ENCODE measurements around the gene HDAC9.

The HDAC9 gene

DNA sequence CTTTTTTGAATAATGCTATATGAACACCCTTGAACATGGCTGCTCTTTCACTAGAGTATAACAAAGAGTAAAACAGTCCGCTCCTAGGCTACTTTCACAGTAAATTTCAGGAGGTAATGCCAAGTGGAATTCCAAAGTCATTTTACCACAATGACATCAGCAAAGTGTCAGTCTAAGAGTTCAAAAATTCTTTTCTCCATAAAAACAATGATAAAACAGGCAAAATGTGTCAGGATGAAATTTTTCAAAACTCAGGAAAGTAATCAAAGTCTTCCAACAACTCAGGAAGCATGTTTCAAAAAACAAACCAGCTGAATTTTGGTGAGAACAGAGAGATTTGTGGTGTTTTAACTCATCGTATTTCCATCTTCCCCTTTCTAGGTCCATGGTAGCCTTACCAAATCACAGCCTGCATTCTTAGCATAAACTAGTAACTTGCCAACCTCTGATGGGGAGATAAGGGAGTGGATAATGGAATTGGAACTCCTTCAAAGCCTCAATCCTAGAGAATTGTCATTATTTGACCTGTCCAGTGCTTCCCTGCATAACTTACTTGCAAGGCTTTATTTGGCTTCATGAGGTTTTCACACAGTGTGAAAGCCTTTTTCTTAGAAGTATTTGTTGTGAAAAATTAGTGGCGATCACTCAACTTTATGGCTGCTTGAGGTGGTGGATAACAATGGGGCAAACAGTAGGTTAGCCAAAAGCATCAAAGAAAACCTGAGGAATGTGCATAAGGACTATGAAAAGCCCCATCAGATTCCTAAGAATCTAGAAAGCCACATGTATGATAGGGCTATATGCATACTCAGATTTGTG lies 302.7 kb downstream of the HDAC9 start:
- no peak for DNase-seq

DNA sequence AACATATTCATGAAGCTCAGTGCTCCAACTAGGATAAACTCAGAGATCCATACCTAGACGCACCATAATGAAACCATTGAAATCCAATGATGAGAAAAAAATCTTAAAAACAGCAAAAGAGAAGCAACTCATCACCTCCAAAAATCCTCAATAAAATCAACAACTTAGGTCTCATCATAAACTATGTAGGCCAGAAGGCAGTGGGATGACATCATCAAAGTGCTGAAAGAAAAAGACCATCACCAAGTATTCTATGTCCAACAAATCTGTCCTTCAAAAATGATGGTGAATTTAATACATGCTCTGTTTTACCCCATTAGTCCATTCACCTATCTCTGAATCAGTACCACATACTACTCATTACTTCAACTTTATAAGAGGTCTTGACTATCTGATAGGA lies 304.4 kb downstream of the HDAC9 start:
- no peak for DNase-seq

DNA sequence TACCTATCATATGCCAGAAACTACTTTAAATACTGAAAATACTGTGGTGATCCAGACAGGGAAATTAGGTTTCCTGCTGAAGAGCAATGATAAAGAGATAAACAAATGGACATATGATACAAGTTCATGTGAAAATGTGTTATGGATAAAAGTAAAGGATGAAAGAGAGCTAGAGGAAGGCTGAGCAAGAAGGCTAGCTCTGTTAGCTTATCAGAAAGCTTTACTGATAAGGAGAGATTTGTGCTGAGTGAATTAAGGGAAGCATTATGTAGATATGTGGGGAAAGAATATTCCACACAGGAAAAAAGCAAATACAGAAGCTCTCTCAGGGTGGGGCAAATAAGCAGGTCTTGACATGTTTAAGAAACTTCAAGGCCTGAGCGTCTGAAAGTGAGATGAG lies 308.4 kb downstream of the HDAC9 start:
- no peak for DNase-seq

DNA sequence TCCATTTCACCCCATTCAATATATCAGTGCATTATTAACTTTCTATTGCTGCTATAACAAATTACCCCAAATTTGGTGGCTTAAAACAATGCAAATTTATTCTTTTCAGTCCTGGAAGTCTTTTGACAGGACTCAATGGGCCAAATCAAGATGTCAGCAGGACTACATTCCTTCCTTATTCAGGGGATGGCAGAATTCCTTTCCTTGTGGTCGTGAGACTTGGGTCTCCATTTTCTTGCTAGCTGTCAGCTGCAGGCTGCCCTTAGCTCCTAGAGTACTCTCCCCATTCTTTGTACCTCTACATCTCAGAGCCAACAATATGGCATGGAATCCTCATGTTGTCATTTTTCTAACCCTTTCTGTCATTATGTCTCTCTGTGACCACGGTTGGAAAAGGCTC lies 310.6 kb downstream of the HDAC9 start:
- DNase-seq: no peak

DNA sequence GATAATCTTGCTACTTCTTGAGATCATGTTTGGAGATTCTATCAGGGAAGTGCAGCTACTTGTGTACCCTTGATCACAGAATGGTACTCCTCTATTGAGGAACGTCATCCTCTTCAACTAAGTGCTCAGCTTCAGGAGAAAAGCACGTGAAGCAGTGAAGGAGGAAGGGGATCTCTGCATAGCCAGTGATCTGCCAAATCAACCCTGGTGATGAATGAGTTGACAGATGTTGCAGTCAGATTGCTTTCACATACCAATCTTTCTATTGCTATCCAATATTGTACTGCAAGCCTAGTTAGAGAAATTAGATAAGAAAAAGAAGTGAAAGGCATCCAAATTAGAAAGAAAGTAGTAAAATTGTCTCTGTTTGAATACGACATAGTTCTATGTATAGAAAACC lies 312.5 kb downstream of the HDAC9 start:
- no peak for DNase-seq

DNA sequence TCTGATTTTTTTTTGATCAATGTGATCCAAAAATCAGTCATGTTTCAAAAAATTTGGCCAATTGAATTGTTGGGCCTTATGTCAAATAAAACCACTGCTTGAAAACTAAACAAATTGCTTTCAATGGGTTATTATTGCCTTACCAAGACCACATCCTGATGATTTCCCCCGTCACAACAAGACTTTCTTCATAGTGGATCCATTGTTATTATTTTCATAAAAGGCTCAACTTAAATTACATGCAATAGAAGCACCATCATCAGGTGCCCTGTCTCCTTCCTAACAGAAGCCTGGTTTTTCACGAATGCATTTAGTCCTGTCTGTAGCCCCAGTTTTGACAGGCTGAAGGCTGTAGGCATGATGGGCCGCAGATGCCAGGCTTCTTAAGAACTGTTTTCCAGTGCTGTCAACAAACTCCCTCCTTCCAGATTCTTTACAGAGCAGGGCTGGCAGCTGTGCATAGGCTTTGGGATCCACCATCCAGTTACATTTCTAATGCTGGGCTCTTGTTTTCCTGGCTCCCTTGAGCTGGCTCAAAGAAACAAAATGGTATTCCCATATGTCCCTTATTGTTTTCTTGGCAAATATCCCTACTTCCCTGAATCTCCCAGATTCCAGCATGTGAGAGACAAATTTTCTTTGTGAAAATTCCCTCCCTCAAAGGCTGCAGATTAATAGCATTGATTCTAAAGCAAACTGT lies 319.9 kb downstream of the HDAC9 start:
- DNase-seq: no peak

DNA sequence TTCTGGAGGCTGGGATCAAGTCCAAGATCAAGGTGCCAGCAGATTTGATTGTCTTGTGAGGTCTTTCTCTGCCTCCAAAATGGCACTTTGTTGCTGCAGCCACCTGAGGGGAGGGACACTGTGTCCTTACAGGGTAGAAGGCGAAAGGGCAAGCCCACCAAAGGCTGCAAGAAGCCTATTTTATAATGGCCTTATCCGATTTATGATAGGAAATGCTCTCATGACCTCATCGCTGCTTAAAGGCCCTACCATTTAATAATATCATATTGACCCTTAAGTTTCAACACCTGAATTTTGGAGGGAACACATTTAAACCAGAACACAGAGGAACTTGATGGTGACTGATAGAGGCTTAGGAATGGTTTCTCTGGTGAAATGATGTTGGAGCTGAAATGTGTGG lies 325.4 kb downstream of the HDAC9 start:
- no peak for DNase-seq

DNA sequence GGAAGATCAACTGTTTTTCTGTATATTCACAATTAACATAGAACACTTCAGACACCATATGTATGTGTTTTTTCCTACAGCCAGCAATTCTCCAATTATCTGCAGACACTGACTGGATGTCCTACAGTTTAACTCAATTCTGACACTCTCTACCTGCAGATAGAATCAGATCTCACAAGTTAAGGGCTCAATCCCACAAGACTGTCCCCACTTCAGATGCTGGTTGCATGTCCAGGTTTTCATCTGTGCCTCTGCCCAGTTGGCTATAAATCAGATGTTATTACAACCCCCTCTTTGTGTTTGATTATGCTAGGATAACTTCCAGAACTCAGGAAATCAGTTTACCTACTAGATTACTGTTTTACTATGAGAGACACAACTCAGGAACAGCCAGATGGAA lies 326.0 kb downstream of the HDAC9 start:
- no peak for DNase-seq

DNA sequence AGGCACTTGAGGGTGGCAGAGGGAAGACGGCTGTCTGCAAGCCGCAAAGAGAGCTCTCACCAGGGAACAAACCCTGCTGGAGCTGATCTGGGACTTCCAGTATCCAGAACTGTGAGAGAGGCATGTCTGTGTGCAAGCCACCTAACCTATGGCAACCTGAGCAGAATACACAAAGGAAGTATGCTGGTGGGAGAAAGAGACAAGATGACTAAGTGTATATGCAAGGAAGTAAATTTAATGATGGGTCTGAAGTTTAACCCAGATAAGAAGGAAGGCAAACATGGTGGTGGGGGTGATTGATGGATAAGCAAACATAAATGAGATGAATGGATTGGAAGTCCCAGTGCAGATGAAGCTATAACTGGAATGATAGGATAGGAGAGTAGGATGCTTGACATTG lies 328.6 kb downstream of the HDAC9 start:
- DNase-seq: no peak

DNA sequence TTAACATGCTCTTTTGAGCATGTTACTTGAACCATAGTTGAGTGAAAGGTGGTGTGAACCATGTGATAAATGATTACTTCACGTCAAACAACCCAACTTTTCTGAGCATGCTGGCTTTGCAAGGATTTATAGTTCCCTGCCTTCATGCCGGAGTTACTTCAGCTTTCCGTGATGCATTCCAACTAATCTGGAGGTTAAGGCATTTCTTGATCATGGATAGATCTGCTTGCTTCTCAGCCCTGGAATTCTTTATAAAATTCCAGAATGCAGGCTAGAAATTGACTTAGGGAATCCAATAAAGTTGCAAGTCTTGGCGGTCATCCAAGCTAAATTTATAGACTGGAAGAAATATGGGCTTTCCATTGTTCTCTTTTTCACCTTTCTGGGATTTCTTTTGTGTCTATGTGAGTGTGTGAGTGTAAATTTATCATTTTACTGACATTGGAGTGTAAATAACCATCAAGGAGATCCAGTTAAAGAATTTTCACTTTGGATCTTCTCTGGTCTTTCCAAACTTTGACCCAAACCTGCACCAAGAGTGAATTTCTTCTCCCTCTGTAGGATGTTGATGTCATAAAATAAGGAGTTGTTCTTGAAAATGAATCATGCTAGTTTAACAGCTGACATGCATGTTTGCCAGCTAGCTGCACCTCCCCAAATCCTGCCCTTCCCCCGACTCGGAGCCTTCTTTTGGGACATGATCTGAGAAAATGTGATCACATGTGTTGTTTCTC lies 332.9 kb downstream of the HDAC9 start:
- DNase-seq: no peak

DNA sequence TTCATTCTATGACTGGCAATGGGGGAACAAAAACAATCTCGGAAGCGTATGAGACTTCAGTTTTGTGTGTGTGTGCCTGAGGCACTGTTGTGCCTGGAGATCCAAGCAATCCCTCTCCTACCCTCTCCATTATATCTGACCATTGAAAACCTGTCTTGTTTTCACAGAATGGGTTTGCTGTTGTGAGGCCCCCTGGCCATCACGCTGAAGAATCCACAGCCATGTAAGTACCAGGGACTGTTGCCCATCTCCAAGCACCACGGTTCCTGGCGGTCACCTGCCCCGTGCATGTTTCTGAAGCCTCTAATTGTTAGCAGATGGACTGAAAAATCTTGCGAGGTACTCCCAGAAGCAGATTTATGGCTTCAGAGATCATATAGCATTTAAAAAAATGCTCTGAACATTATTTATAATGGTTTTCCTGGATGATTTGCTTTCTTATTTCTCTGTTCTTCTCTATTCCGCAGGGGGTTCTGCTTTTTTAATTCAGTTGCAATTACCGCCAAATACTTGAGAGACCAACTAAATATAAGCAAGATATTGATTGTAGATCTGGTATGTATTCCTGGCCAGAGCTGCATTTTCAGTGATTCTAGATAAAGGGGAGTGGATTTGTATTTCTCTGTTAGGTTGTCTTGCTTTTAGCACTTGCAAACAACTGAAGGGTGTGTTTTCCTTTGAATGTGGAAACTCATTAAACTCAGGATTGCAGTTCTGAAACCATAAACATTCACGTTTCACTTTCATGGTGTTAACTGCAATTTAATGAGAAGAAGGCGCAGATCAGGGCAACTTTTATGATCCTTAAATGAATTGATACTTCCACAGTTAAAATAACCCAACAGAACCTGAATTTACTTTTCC lies 333.7 kb downstream of the HDAC9 start:
- no peak for DNase-seq

DNA sequence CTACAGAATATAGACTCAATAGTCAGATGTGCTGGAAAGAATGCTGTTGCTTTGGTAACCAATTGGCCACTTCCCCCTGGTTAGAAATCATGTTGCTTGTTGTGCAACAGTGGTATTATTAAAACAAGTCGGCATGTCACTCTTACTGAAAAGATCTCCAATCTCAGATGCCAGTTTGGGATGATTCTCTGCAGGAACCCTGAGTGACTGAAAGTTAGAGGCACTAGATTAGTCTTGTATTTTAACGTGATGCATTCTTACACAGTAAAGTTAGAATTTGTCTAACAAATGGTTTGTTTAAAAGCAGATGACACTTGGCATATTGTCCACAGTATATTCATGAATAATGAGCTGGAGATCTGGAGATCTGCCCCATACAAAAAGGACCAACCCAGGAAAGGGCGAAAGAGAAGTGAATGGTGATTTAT lies 334.3 kb downstream of the HDAC9 start:
- DNase-seq: no peak

DNA sequence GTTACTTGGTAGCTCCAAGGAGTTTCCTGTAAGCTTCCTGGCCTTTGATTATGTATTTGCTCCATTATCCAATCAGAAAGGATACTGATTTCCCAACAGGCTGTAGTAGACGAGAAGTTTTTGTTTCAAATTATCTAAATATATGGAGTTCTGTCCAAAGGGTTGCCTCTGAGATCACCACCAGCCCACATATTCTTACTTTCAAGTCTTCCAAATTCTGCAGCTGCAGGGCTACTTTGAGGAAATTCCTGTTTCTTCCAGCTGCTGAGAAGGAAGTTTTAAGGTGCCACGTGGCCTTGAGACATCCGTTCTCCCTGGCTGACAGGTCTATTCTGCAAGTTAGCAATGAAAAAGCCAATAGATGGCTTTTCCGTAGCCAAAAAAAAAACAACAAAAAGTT lies 335.9 kb downstream of the HDAC9 start:
- DNase-seq: no peak

DNA sequence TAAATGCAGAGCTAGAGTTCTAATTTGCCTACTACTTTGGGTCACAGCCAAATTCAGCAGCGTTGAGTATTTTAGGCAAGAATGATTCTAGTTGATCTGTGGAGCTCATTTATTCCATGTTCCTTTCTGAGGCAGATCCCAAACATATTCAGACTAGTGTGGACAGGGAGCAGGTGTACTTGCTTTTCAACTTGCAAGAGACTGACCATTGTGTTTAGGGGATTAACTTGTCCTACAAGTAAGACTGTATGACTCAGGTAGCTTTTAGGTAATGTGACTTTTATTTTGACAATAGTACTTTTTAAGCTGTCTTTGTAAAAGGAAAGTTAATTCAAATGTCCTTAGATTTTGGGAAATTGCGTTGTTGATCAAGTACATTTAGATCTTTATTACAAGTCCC lies 336.4 kb downstream of the HDAC9 start:
- no peak for DNase-seq

DNA sequence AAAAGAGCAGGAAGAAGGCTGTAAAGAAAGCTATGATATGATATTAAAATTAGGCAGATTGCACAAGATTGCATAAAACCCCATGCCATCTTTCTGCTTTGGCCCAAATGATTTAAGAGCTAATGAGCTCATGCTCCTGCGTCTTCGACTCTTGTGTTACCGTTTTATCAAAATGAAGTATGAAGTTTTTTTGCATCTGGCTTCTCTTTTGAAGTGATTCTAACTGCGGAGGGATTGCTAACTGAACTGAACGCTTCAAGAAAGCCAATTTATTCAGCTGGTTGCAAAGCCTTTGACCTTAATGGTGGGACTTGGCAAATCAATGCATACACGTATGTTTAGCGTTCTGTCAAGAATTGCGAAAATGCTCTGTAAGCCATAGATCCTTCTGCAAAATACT lies 339.0 kb downstream of the HDAC9 start:
- no peak for DNase-seq

DNA sequence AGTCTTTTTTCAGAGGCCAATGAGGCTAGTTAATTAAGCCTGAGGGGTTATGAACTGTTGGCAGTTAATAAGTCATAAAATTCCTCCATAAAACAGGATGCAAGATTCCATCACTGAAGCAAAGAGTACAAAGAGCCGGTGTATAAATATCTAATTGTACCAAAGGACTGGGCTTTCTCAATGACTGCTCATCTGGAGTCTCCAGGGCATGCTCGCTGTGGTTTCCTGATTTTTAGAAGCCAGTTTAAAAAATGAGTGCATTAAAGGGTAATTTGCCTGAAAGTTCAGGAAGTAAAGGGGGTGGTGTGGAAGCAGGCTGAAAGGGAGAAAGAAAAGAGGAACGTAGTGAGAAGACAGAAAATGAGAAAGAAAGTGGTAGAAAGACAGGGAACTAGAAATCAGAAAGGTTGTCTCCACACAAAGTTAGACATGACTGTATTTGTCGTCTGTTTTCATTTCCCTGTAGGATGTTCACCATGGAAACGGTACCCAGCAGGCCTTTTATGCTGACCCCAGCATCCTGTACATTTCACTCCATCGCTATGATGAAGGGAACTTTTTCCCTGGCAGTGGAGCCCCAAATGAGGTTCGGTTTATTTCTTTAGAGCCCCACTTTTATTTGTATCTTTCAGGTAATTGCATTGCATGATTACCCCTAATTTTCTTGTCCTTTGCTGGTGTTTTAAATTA lies 339.6 kb downstream of the HDAC9 start:
- DNase-seq: no peak

DNA sequence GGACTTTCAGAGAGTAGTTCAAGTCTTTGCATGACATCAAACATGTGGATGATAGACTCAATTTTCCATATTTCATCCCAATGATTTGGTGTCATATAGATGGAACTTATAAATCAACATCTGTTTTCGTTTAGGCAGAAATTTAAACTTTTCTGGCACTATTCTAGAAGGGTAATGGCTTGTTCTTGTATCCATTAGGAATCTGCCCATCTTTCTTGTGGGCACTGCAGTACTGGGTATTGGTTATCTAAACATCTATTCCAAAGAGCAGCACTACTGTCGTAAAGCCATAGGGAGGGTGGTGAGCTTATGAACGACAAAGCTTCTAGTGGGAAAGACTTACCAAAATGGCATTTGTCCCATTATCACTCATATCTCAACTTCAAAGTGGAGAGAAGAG lies 348.4 kb downstream of the HDAC9 start:
- DNase-seq: no peak

DNA sequence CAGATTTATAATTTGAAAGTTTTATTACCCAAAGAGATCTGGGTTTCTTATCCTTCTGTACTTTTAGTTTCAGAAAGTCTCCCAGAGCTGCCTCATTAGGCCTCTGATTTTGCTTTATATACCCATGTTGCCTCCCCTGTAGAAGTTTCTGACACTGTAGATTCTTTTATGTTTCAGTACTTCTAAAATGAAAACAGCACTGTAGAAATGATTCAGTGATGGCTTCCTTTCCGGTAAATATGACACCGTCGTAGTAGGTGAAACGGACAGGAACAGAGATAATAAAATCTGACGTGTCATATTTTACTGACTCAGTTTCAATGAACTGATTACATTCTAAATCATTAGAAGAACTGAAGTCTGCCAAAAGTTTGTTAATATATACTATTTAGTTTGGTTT lies 349.2 kb downstream of the HDAC9 start:
- no peak for DNase-seq

DNA sequence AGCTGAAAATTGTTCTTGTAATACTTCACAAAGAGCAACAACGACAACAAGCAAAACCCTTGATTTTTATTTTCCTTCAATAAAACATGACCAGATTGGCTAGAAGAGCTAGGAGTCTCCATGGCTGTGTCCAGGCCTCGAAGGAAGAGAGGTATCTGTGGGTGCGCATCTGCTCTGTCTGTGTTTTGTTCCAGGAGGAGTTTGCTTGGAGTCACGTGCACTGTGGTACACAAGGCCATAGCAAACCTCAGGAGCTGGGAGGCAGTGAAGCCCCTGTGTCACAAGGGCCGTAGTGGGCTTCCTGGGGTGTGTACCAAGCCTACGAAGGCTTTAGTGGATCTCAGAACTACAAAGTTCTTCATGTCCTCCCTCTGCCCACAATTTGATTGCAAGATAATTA lies 350.2 kb downstream of the HDAC9 start:
- no peak for DNase-seq

DNA sequence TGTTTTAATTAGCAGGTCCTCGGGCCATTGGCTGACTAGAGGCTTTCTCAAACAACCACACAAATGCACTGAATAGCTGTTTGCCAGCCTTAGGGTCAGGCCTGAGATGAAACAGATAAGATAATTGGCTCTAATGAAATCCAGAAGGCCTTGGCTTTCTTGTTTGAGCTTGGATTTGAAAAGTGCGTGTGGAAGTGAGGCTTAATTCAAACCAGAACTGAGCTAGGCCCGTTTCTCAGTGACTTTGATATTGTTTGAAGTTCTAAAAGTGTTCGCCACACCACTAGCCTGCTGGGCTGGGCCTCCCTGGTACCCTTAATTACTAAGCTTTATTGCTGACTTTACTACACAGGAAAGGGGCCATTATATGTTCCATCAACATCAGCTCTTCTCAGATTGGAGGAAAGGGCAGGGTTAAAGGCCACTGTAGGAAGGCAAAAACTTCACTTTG lies 351.2 kb downstream of the HDAC9 start:
- DNase-seq: no peak

DNA sequence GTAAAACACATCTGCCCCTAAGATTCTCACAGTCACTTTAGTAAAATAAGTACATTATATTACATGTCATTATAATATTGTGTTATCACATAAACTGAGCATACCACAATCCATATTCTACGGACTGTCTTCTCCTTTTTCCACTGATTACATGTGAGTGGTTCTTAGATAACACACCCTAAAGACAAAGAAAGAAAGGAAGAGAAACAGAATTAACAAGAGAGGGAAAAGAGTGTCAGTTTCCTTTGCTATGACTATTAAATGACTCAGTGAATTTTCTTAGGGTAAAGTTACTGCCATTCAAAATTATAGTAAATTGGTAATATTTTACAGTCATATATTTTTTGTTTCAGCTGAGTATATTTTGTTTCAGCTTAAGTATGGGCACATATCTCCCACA lies 353.6 kb downstream of the HDAC9 start:
- no peak for DNase-seq

DNA sequence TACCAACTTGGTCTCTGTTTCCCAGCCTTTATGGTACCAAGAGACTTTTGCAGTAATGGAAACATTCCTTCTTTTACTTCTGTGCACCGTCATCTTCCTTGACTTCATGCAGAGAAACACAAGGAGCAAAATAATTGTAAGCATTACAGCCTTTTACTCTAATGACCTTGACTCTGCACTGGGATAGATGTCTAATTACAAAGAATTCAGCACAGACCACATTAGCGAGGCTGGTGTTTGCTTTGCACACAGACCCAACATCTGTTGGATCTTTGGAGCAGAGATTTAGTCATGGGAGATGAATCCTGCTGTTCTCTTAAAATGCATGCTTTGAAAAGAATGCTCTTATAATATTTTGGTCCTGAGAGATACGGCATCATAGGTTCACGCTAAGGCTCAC lies 360.2 kb downstream of the HDAC9 start:
- DNase-seq: no peak

All from SIG-M5 (cell line).